ENCODE measurements around the gene CRAT. TPM values are rescaled to one million over a fixed set of nuclear protein-coding genes. Genes with fewer than 3 reads are reported as not detected.

The CRAT gene
- polyA plus RNA-seq, 1 experiment, result 24.3 TPM

DNA sequence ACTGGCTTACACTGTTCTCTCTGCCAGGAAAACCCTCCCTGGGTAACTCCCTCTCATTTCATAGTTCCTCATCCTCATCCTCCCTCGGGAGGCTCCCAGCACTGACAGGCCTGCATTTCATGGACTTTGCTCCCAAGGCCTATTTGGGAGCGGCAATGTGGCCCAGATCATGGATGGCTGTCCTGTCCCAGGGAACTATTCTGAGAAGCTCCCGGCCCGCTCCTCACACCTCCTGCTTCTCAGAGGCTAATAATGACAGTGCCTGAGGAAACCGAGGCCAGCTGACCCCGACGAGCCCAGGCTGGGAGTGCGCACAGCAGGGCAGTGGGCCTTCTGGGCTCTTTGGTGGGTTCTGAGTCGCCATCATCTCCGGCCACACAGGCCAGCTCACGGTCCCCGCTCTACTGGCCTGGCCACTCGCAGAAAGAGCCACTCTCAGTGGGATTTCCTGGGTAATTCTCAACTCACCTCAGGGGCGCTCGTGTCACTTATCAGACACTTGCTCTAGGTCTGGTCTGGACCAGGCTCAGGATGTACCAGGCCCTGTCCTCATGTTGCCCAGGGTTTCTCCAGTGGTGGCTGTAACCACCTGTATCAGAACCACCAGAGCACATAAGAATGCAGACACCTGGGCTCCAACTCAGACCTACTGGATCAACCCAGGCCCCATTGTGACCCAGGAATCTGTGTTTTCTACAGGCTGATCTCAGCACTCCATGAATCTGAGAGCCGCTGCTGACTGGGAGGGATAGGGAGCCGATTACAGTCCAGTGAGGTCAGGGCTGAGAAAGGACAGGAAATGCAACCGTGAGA lies 31.7 kb downstream of the CRAT start:
- Histone ChIP-seq H3K27ac (ENCODE audit: low read depth, low read length) (no peak overlapping the region), H3K9me3 (ENCODE audit: control insufficient read depth, insufficient read depth, low read length) (no peaks in the 10 kb centered on the region), H3K27me3 (ENCODE audit: control insufficient read depth, insufficient read depth, low read length) (no peaks in the 10 kb centered on the region), H3K4me3 (ENCODE audit: low read depth, low read length) (no peak overlapping the region)
- TF ChIP-seq, protein P1, sequence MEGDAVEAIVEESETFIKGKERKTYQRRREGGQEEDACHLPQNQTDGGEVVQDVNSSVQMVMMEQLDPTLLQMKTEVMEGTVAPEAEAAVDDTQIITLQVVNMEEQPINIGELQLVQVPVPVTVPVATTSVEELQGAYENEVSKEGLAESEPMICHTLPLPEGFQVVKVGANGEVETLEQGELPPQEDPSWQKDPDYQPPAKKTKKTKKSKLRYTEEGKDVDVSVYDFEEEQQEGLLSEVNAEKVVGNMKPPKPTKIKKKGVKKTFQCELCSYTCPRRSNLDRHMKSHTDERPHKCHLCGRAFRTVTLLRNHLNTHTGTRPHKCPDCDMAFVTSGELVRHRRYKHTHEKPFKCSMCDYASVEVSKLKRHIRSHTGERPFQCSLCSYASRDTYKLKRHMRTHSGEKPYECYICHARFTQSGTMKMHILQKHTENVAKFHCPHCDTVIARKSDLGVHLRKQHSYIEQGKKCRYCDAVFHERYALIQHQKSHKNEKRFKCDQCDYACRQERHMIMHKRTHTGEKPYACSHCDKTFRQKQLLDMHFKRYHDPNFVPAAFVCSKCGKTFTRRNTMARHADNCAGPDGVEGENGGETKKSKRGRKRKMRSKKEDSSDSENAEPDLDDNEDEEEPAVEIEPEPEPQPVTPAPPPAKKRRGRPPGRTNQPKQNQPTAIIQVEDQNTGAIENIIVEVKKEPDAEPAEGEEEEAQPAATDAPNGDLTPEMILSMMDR (IDR thresholded peaks at IDR 0.05; ENCODE audit: low read depth, low read length), result no peak
- no peak for DNase-seq (ENCODE audit: low read depth, low spot score)
- ChIA-PET CTCF (no interaction called here), POLR2A (no interaction called here)

DNA sequence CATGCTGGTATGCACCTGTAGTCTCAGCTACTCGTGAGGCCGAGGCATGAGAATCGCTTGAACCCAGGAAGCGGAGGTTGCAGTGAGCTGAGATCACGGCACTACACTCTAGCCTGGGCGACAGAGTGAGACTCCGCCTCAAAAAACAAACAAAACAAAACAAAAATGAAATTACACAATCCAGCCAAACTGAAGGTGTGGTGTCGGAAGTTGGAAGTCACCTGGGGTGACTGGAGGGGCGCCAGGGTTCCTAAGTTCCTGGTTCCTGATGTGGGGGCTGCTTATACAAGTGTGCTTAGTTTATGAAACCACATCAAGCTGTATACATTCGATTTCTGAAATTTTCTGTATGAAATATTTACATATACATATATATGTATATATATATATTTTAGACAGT lies 33.4 kb downstream of the CRAT start:
- DNase-seq (ENCODE audit: low read depth, low spot score), result no peak
- no peak overlapping the region for H3K27ac ChIP-seq (ENCODE audit: low read depth, low read length)
- CTCF ChIA-PET, result no interaction called here
- H3K9me3 ChIP-seq (ENCODE audit: control insufficient read depth, insufficient read depth, low read length), result no peaks in the 10 kb centered on the region
- TF ChIP-seq, protein P1 (IDR thresholded peaks at IDR 0.05; ENCODE audit: low read depth, low read length), result no peak
- H3K27me3 ChIP-seq (ENCODE audit: control insufficient read depth, insufficient read depth, low read length), result no peaks in the 10 kb centered on the region
- POLR2A ChIA-PET, result no interaction called here
- no peak overlapping the region for H3K4me3 ChIP-seq (ENCODE audit: low read depth, low read length)

DNA sequence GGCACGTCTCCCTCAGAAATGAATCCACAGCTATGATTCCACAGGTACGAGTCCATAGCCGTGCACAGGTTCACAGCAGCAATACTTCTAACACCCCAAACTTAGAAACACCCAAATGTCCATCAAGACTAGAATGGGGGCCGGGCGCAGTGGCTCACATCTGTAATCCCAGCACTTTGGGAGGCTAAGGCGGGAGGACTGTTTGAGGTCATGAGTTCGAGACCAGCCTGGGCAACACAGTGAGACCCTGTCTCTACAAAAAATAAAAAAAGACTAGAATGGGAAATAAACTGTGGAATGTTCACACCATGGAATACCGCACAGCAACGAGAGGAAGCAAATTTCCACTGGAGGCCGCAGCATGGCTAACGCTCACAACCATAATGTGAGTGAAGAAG lies 34.0 kb downstream of the CRAT start:
- Histone ChIP-seq H3K4me3 (ENCODE audit: low read depth, low read length) (no peak overlapping the region), H3K9me3 (ENCODE audit: control insufficient read depth, insufficient read depth, low read length) (no peaks in the 10 kb centered on the region), H3K27ac (ENCODE audit: low read depth, low read length) (no peak overlapping the region), H3K27me3 (ENCODE audit: control insufficient read depth, insufficient read depth, low read length) (no peaks in the 10 kb centered on the region)
- ChIA-PET POLR2A (interaction anchor here (0.7 kb wide), 1 partner anchor 40 kb away, joined by 3 read pairs; the partner anchor contains the start of gene MIGA2), CTCF (no interaction called here)
- no peak for DNase-seq (ENCODE audit: low read depth, low spot score)
- TF ChIP-seq, protein P1 (IDR thresholded peaks at IDR 0.05; ENCODE audit: low read depth, low read length), result no peak

DNA sequence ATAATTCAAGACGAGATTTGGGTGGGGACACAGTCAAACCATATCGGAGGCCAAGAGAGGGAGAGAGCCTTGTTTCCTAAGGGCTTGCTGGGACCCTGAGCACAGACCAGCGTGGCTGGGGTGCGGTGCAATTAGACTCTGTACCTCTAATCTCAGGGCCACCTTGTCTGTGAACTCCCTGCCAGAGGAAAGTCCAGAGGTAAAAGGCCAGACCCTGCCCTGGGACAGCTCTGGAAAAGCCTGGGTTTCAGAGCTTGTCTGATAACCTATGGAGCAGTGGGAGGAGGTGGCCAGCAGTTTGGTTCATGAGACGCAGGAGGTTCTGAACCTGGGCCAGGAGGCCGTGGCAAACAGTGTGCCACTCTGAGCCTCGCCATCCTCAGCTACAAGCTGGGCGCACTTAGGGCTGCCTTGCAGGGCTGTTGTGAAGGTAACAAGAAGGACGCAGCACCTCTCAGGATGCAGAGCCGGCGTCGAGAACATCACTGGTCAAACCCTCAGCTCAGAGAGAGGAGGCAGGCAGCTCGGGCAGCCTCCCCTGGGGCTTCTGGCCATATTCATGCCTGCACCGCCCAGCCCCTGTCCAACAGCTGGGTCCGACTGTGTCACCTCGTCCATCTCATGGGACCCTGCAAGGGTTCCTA lies 34.5 kb downstream of the CRAT start:
- TF ChIP-seq, protein P1 (IDR thresholded peaks at IDR 0.05; ENCODE audit: low read depth, low read length), result no peak
- POLR2A ChIA-PET, result interaction anchor here (0.7 kb wide), 1 partner anchor 40 kb away, joined by 3 read pairs; the partner anchor contains the start of gene MIGA2
- CTCF ChIA-PET, result no interaction called here
- no peaks in the 10 kb centered on the region for H3K9me3 ChIP-seq (ENCODE audit: control insufficient read depth, insufficient read depth, low read length)
- H3K27me3 ChIP-seq (ENCODE audit: control insufficient read depth, insufficient read depth, low read length), result no peaks in the 10 kb centered on the region
- no peak for DNase-seq (ENCODE audit: low read depth, low spot score)
- no peak overlapping the region for H3K4me3 ChIP-seq (ENCODE audit: low read depth, low read length)
- no peak overlapping the region for H3K27ac ChIP-seq (ENCODE audit: low read depth, low read length)

DNA sequence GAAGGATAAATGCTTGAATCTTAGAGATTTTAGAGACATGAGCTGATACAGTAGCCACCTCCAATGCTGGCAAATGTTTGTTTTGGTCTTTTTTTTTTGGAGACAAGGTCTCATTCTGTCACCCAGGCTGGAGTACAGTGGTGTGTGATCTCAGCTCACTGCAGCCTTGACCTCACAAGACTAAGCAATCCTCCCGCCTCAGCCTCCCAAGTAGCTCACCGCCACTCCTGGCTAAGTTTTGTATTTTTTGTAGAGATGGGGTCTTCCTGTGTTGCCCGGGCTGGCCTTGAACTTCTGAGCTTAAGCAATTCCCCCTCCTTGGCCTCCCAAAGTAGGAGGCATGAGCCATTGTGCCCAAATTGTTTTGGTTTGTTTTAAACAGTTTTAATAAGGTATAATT lies 36.5 kb downstream of the CRAT start:
- Histone ChIP-seq H3K27me3 (ENCODE audit: control insufficient read depth, insufficient read depth, low read length) (no peaks in the 10 kb centered on the region), H3K4me3 (ENCODE audit: low read depth, low read length) (no peak overlapping the region), H3K9me3 (ENCODE audit: control insufficient read depth, insufficient read depth, low read length) (no peaks in the 10 kb centered on the region), H3K27ac (ENCODE audit: low read depth, low read length) (no peak overlapping the region)
- POLR2A ChIA-PET, result interaction anchor here (0.7 kb wide), 1 partner anchor 34 kb away, joined by 3 read pairs; no protein-coding TSS in a partner anchor
- DNase-seq (ENCODE audit: low read depth, low spot score), result no peak
- CTCF ChIA-PET, result interaction anchor here (0.7 kb wide), 1 partner anchor 22 kb away, joined by 4 read pairs; no protein-coding TSS in a partner anchor
- TF ChIP-seq, protein P1 (IDR thresholded peaks at IDR 0.05; ENCODE audit: low read depth, low read length), result no peak

Measured in AG04450 (cell line).